GM12873 (cell line): ENCODE data around the gene GLIPR1L2.

Experiments
- TF ChIP-seq, protein P1 (sequence below): IDR thresholded peaks from 2 replicates; pipeline ENCODE4 v1.5.1; 2012; ENCODE audit warnings: low read depth, mild to moderate bottlenecking, moderate library complexity, low read length, control low read depth; ENCODE audit not compliant: insufficient read depth; ENCODE audit errors: missing control alignments

GLIPR1L2 gene

DNA sequence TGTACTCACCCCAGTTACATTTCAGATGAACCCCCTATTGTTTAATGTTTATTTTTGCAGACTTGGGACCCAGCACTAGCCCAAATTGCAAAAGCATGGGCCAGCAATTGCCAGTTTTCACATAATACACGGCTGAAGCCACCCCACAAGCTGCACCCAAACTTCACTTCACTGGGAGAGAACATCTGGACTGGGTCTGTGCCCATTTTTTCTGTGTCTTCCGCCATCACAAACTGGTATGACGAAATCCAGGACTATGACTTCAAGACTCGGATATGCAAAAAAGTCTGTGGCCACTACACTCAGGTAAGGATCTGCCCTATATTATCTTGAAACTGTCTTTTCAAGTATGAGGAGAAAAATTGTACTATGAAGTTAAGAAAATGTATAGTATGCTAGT, 90.9 kb downstream of the GLIPR1L2 start:
- TF ChIP-seq, protein P1, sequence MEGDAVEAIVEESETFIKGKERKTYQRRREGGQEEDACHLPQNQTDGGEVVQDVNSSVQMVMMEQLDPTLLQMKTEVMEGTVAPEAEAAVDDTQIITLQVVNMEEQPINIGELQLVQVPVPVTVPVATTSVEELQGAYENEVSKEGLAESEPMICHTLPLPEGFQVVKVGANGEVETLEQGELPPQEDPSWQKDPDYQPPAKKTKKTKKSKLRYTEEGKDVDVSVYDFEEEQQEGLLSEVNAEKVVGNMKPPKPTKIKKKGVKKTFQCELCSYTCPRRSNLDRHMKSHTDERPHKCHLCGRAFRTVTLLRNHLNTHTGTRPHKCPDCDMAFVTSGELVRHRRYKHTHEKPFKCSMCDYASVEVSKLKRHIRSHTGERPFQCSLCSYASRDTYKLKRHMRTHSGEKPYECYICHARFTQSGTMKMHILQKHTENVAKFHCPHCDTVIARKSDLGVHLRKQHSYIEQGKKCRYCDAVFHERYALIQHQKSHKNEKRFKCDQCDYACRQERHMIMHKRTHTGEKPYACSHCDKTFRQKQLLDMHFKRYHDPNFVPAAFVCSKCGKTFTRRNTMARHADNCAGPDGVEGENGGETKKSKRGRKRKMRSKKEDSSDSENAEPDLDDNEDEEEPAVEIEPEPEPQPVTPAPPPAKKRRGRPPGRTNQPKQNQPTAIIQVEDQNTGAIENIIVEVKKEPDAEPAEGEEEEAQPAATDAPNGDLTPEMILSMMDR, result no peak
